Measurements from ENCODE around the gene BRDT. TPM values are rescaled to one million over a fixed set of nuclear protein-coding genes. Genes with fewer than 3 reads are reported as not detected.

Gene BRDT
- total and polyA plus RNA-seq, 12 donors, result 0.06 TPM; not detected in 11

DNA sequence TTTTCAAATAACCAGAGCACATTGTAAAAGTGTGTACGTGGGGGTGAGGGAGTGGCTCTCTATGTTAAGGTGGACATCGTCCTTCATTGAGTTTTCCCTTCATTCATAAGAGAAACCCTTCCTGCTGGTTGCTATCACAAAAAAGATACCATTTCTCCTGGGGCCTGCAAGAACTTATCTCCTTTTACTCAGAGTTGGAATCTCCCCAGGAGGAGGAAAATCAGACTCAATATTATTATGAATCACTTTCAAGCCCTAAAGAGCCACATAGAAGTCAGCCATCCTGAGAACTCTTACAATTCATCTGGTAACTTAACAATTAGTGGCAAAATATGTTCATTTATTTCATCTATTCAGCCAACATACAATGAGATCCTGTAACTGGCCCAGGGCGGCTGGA is 36.2 kb upstream of the BRDT start:
- DNase-seq (no peak), ATAC-seq (no peak)
- TF ChIP-seq, protein P1, sequence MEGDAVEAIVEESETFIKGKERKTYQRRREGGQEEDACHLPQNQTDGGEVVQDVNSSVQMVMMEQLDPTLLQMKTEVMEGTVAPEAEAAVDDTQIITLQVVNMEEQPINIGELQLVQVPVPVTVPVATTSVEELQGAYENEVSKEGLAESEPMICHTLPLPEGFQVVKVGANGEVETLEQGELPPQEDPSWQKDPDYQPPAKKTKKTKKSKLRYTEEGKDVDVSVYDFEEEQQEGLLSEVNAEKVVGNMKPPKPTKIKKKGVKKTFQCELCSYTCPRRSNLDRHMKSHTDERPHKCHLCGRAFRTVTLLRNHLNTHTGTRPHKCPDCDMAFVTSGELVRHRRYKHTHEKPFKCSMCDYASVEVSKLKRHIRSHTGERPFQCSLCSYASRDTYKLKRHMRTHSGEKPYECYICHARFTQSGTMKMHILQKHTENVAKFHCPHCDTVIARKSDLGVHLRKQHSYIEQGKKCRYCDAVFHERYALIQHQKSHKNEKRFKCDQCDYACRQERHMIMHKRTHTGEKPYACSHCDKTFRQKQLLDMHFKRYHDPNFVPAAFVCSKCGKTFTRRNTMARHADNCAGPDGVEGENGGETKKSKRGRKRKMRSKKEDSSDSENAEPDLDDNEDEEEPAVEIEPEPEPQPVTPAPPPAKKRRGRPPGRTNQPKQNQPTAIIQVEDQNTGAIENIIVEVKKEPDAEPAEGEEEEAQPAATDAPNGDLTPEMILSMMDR (IDR thresholded peaks at IDR 0.05), result no peak
- intact Hi-C loops (cut with DNase I), result no loop called here
- Histone ChIP-seq H3K4me3 (no peak overlapping the region), H3K9me3 (no peaks in the 10 kb centered on the region), H3K27ac (no peak overlapping the region), H3K27me3 (no peaks in the 10 kb centered on the region), H3K36me3 (no peaks in the 10 kb centered on the region), H3K4me1 (peaks cover 0 to 10% (median 0%) of the 10 kb centered on the region in 9 donors)
- 54 to 60% methylated on average over 3 of the region's 3 CpGs for WGBS, 2 donors

DNA sequence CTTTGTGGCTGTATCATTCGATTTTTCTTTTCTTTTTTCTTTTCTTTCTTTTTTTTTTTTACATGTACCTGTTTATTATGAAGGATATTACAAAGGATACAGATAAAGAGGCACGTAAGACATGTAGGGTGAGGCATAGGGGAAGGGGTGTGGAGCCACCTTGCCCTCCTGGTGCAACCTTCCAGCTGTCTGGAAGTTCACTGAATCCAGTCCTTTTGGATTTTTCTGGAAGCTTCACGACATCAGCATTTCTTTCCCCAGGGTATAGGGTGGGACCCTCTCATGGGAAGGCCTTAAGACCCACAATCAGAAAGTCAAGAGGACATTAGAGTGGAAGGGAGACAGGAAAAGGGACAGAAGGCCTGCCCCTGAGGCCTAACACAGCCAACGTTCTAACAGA is 33.2 kb upstream of the BRDT start:
- Histone ChIP-seq H3K27ac (no peak overlapping the region), H3K36me3 (no peaks in the 10 kb centered on the region), H3K9me3 (no peaks in the 10 kb centered on the region), H3K4me1 (peaks cover 0 to 10% (median 0%) of the 10 kb centered on the region in 9 donors), H3K4me3 (no peak overlapping the region), H3K27me3 (no peaks in the 10 kb centered on the region)
- ATAC-seq, result no peak
- intact Hi-C loops (cut with DNase I), result no loop called here
- DNase-seq, result no peak
- TF ChIP-seq, protein P1 (IDR thresholded peaks at IDR 0.05), result no peak
- WGBS, 2 donors, result 75 to 89% methylated on average over 4 of the region's 4 CpGs

DNA sequence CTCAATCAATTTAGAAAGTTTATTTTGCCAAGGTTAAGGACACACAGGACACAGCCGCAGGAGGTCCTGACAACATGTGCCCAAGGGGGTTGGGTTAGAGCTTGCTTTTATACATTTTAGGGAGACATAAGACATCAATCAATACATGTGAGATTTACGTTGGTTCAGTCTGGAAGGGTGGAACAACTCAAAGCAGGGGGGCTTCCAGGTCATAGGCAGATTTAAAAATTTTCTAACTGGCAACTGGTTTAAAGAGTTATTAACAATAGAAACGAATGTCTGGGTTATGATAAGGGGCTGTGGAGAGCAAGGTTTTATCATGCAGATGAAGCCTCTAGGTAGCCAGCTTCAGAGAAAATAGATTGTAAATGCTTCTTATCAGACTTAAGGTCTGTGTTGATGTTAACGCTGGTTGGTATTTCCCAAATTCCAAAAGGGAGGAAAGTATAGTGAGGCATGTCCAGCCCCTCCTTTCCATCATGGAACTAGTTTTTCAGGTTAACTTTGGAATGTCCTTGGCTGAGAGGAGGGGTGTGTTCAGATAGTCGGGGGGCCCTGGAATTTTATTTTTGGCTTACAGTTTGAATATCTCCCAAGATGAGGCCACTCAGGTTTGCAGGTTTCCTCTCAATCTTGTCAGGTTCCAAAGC is 32.3 kb upstream of the BRDT start:
- ATAC-seq, result no peak
- peaks cover 0 to 10% (median 0%) of the 10 kb centered on the region in 9 donors for H3K4me1 ChIP-seq
- H3K4me3 ChIP-seq, result no peak overlapping the region

DNA sequence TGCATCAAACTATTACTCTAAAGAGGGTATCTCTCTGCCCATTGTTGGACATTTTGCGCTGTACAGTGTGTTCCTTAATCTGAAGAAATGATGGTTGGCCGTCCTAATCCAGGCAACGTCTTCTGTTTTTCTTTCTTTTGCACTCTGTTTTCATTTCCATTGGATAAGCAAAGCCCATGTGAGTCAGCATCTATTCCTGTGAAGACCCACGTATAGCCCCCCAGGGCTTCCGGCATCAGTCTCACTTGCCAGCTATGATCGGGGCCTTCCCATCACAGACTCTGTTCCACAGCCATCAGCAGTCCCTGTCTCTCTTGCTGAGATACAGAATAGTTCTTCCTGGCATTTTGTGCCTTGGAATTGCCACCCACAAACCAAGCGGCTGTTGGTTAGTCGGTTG is 29.2 kb upstream of the BRDT start:
- ATAC-seq, result no peak
- H3K36me3 ChIP-seq, result no peaks in the 10 kb centered on the region
- no peak for DNase-seq
- no peaks in the 10 kb centered on the region for H3K9me3 ChIP-seq
- TF ChIP-seq, protein P1 (IDR thresholded peaks at IDR 0.05), result no peak
- H3K27ac ChIP-seq, result no peak overlapping the region
- WGBS, 2 donors, result 79 to 81% methylated on average over 8 of the region's 8 CpGs
- intact Hi-C loops (cut with DNase I), result loop anchor here in 2 of 10 donors (5.0 to 10.0 kb wide), 2 partner anchors 113 to 635 kb away; no protein-coding TSS in a partner anchor
- no peaks in the 10 kb centered on the region for H3K27me3 ChIP-seq
- no peak overlapping the region for H3K4me3 ChIP-seq
- H3K4me1 ChIP-seq, result peaks cover 0 to 5% (median 0%) of the 10 kb centered on the region in 9 donors

More for the DNA sequence above, 32.3 kb upstream of the BRDT start:
- DNase-seq, result no peak
- intact Hi-C loops (cut with DNase I), result no loop called here
- no peaks in the 10 kb centered on the region for H3K36me3 ChIP-seq
- no peak overlapping the region for H3K27ac ChIP-seq
- no peaks in the 10 kb centered on the region for H3K9me3 ChIP-seq
- 64 to 66% methylated on average over 5 of the region's 5 CpGs for WGBS, 2 donors
- H3K27me3 ChIP-seq, result no peaks in the 10 kb centered on the region
- TF ChIP-seq, protein P1 (IDR thresholded peaks at IDR 0.05), result no peak

All from heart right ventricle (tissue), 16 donors.